Measurements from ENCODE around the gene FXYD5. TPM values are rescaled to one million over a fixed set of nuclear protein-coding genes. Genes with fewer than 3 reads are reported as not detected.
A peak's percentile ranks its signal among the peaks of the same experiment; 100 is the strongest.

FXYD5 gene
- total RNA-seq, 1 experiment from 2014 or later, result 123 TPM

GRCh38 chr19:35106291-35106583 is 48.3 kb upstream of the FXYD5 start:
- Histone ChIP-seq H4K20me1 (ENCODE audit: insufficient read depth) (no peaks in the 10 kb centered on the region), H3K27ac (ENCODE audit: low read depth, low read length) (peak overlapping the region; percentile 52; the same call in 1 of the 2 replicates), H3K4me3 (replicated peaks in 1 of 2; ENCODE audit: low read depth in 1 of 2, low read length in 2 of 2) (no peak overlapping the region), H3K79me2 (ENCODE audit: insufficient read depth, low read length) (no peaks in the 10 kb centered on the region), H3K4me1 (ENCODE audit: control insufficient read depth in 1 of 2, insufficient read depth in 2 of 2, low read length in 2 of 2) (peaks cover 14 to 38% of the 10 kb centered on the region in 2 experiments), H3K9me3 (ENCODE audit: control insufficient read depth in 1 of 2, insufficient read depth in 1 of 2, low read depth in 1 of 2, low read length in 2 of 2) (peaks cover 0 to 11% of the 10 kb centered on the region in 2 experiments; a peak in 1 of 4 replicates), H3K9ac (ENCODE audit: low read length) (no peak overlapping the region), H3K27me3 (ENCODE audit: insufficient read depth, low read length) (no peaks in the 10 kb centered on the region), H3K9me2 (ENCODE audit: insufficient read depth) (no peaks in the 10 kb centered on the region), H2AFZ (ENCODE audit: low read depth, low read length, poor library complexity, severe bottlenecking) (no peak overlapping the region), H3K36me3 (ENCODE audit: control insufficient read depth in 1 of 2, insufficient read depth in 2 of 2, low read length in 2 of 2) (no peaks in the 10 kb centered on the region), H3K4me2 (ENCODE audit: low read length) (no peak overlapping the region)
- ChIA-PET CTCF (no interaction called here), POLR2A (no interaction called here), RAD21 (ENCODE audit: low non-redundant PET in 1 of 2, low total read pairs in 2 of 2, uncharacterized antibody in 2 of 2, unreplicated experiment in 2 of 2) (no interaction called here)
- no peak for ATAC-seq
- no peak for DNase-seq (ENCODE audit: low read depth, low spot score)
- intact Hi-C loops (cut with micrococcal nuclease), result no loop called here
- no peak for TF ChIP-seq ELF1 (IDR thresholded peaks at IDR 0.05; ENCODE audit: borderline replicate concordance, low read depth)
- TF ChIP-seq EZH2phosphoT487 (IDR thresholded peaks at IDR 0.05; ENCODE audit: borderline replicate concordance), result no peak
- TF ChIP-seq ZNF274 (IDR thresholded peaks at IDR 0.05; ENCODE audit: low read depth, low read length), result no peak
- TF ChIP-seq, protein P1, sequence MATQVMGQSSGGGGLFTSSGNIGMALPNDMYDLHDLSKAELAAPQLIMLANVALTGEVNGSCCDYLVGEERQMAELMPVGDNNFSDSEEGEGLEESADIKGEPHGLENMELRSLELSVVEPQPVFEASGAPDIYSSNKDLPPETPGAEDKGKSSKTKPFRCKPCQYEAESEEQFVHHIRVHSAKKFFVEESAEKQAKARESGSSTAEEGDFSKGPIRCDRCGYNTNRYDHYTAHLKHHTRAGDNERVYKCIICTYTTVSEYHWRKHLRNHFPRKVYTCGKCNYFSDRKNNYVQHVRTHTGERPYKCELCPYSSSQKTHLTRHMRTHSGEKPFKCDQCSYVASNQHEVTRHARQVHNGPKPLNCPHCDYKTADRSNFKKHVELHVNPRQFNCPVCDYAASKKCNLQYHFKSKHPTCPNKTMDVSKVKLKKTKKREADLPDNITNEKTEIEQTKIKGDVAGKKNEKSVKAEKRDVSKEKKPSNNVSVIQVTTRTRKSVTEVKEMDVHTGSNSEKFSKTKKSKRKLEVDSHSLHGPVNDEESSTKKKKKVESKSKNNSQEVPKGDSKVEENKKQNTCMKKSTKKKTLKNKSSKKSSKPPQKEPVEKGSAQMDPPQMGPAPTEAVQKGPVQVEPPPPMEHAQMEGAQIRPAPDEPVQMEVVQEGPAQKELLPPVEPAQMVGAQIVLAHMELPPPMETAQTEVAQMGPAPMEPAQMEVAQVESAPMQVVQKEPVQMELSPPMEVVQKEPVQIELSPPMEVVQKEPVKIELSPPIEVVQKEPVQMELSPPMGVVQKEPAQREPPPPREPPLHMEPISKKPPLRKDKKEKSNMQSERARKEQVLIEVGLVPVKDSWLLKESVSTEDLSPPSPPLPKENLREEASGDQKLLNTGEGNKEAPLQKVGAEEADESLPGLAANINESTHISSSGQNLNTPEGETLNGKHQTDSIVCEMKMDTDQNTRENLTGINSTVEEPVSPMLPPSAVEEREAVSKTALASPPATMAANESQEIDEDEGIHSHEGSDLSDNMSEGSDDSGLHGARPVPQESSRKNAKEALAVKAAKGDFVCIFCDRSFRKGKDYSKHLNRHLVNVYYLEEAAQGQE (IDR thresholded peaks at IDR 0.05; ENCODE audit: low read depth), result no peak
- TF ChIP-seq, protein P2, sequence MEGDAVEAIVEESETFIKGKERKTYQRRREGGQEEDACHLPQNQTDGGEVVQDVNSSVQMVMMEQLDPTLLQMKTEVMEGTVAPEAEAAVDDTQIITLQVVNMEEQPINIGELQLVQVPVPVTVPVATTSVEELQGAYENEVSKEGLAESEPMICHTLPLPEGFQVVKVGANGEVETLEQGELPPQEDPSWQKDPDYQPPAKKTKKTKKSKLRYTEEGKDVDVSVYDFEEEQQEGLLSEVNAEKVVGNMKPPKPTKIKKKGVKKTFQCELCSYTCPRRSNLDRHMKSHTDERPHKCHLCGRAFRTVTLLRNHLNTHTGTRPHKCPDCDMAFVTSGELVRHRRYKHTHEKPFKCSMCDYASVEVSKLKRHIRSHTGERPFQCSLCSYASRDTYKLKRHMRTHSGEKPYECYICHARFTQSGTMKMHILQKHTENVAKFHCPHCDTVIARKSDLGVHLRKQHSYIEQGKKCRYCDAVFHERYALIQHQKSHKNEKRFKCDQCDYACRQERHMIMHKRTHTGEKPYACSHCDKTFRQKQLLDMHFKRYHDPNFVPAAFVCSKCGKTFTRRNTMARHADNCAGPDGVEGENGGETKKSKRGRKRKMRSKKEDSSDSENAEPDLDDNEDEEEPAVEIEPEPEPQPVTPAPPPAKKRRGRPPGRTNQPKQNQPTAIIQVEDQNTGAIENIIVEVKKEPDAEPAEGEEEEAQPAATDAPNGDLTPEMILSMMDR (IDR thresholded peaks at IDR 0.05 in 2 of 3, conservative IDR thresholded peaks at IDR 0.05 in 1 of 3; ENCODE audit: borderline replicate concordance in 1 of 3, insufficient read depth in 1 of 3, low read depth in 2 of 3, low read length in 2 of 3), result no peak
- no peak for TF ChIP-seq POLR2A (IDR thresholded peaks at IDR 0.05; ENCODE audit: borderline replicate concordance, extremely low read depth, insufficient read depth, insufficient read length)
- no peak for TF ChIP-seq EZH2 (IDR thresholded peaks at IDR 0.05)
- no peak for TF ChIP-seq MAX (IDR thresholded peaks at IDR 0.05)
- TF ChIP-seq JUND (IDR thresholded peaks at IDR 0.05), result no peak
- no peak for TF ChIP-seq POLR2AphosphoS5 (IDR thresholded peaks at IDR 0.05; ENCODE audit: low read depth, low read length)
- no peak for TF ChIP-seq YY1 (IDR thresholded peaks at IDR 0.05; ENCODE audit: extremely low read depth, insufficient replicate concordance, low read depth, low read length)
- no peak for TF ChIP-seq SIN3A (IDR thresholded peaks at IDR 0.05; ENCODE audit: low read depth)
- BruUV-seq (replicated peaks), result no TSS peak
